ENCODE results near the gene MCM5.

MCM5 gene

DNA sequence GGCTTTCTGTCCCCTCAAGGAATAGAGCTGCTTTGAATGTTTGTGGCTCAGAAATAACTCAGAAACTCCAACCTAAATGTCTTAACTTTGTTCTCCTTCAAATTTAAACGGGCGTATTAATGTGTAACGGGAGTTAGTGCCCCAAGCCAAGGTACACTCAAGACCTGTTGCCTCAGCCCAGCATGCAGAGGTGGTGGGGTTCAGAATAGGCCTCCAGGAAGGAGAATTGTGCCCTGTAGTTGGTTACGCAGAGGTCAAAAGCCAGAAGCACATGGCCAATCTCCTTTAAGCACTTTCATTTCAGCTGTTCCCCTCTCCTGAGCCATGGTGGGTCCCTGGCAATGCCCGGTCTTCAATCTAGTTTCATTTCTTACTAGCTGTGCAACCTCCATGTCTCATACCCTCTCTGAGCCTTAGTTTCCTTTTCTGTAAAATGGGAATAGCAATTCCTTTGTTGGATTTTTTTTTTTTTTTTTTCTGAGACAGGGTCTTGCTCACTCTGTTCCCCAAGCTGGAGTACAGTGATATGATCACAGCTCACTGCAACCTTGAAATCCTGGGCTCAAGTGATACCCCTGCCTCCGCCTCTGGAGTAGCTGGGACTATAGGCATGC lies 14.9 kb upstream of the MCM5 start:
- no peak for TF ChIP-seq CTCF (IDR thresholded peaks at IDR 0.05; ENCODE audit: borderline replicate concordance, insufficient read depth, low read depth, low read length)
- H3K4me3 ChIP-seq (ENCODE audit: low read depth, low read length) = no peak overlapping the region

DNA sequence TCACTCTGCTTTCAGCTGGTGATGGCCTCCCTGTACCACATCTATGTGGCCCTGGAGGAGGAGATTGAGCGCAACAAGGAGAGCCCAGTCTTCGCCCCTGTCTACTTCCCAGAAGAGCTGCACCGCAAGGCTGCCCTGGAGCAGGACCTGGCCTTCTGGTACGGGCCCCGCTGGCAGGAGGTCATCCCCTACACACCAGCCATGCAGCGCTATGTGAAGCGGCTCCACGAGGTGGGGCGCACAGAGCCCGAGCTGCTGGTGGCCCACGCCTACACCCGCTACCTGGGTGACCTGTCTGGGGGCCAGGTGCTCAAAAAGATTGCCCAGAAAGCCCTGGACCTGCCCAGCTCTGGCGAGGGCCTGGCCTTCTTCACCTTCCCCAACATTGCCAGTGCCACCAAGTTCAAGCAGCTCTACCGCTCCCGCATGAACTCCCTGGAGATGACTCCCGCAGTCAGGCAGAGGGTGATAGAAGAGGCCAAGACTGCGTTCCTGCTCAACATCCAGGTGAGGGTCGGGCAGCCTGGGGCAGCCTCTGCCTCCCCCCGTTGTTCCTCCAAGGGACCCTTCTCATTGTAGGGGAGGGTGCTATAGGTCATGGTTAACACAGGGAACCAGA lies 13.2 kb upstream of the MCM5 start:
- no peak overlapping the region for H3K4me3 ChIP-seq (ENCODE audit: low read depth, low read length)
- no peak for TF ChIP-seq CTCF (IDR thresholded peaks at IDR 0.05; ENCODE audit: borderline replicate concordance, insufficient read depth, low read depth, low read length)

DNA sequence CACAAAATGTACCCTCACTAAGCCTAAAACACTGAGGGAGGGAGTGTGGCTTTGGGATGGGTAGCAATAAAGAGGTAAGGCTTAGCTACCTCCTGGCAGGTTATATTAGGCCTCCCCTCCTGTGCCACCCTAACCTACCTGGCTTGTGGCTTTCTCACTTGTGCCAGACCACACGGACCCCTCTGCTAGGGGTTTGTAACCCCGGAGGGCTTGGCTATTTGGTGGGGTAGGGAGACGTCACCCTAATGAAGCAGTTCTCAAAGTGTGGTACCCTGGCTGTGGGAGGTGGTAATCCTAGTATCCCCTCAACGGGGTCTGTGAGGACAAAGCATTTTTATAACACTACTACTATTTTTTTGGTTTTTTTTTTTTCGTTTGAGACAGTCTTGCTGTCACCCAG lies 9.0 kb upstream of the MCM5 start:
- H3K4me3 ChIP-seq (ENCODE audit: low read depth, low read length) = no peak overlapping the region
- no peak for TF ChIP-seq CTCF (IDR thresholded peaks at IDR 0.05; ENCODE audit: borderline replicate concordance, insufficient read depth, low read depth, low read length)

DNA sequence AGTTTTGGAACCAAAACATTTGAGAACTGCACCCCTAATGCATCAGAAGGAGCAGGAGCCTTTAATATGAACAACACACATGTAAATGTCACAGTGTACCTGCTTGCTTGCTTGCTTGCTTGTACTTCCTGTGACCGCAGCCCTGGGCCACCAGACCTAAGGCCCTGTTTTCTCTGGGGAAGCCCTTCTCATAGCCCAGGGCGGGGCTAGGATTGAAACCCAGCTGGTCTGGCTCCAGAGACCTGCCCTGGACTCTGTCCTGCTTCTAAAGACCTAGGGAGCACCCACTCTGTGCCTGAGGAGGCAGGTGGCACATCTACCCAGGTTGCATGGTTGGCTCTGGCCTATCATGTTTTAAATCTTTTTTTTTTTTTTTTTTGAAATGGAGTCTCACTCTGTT lies 7.6 kb upstream of the MCM5 start:
- H3K4me3 ChIP-seq (ENCODE audit: low read depth, low read length) = no peak overlapping the region
- no peak for TF ChIP-seq CTCF (IDR thresholded peaks at IDR 0.05; ENCODE audit: borderline replicate concordance, insufficient read depth, low read depth, low read length)

DNA sequence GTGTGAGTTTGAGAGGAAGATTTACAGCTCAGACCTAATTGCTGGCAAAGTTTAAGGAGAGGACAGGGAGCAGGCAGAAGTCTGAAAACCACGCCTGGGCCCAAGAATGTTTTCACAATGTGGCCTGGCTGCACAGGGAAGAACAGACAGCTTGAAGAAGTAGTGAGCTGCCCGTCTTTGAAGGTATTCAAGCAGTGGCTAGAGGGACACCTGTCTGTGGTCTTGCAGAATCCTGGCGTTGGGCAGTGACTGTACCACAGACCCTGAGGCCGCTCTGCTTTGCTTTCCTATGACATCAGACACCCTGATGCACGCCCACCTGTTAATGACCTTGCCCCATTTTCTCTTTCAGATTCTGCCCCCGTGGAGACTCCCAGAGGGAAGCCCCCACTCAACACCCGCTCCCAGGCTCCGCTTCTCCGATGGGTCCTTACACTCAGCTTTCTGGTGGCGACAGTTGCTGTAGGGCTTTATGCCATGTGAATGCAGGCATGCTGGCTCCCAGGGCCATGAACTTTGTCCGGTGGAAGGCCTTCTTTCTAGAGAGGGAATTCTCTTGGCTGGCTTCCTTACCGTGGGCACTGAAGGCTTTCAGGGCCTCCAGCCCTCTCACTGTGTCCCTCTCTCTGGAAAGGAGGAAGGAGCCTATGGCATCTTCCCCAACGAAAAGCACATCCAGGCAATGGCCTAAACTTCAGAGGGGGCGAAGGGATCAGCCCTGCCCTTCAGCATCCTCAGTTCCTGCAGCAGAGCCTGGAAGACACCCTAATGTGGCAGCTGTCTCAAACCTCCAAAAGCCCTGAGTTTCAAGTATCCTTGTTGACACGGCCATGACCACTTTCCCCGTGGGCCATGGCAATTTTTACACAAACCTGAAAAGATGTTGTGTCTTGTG lies 6.6 kb upstream of the MCM5 start:
- TF ChIP-seq CTCF (IDR thresholded peaks at IDR 0.05; ENCODE audit: borderline replicate concordance, insufficient read depth, low read depth, low read length) = no peak
- H3K4me3 ChIP-seq (ENCODE audit: low read depth, low read length) = no peak overlapping the region

DNA sequence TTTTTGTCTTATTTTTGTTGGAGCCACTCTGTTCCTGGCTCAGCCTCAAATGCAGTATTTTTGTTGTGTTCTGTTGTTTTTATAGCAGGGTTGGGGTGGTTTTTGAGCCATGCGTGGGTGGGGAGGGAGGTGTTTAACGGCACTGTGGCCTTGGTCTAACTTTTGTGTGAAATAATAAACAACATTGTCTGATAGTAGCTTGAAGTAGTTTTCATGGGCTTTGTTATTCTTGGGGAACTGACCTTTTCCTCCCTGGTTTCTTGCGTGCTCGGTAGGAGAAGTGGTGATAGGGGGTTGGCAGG lies 6.0 kb upstream of the MCM5 start:
- no peak for TF ChIP-seq CTCF (IDR thresholded peaks at IDR 0.05; ENCODE audit: borderline replicate concordance, insufficient read depth, low read depth, low read length)
- no peak overlapping the region for H3K4me3 ChIP-seq (ENCODE audit: low read depth, low read length)

All from GM12875 (cell line).